Activated naive CD4-positive, alpha-beta T cell treated with anti-CD3 and anti-CD28 coated beads for 36 hours (primary cell): Measurements from ENCODE around the gene ACSL1. TPM values are rescaled to one million over a fixed set of nuclear protein-coding genes. Genes with fewer than 3 reads are reported as not detected.

Experiments used
- CTCF ChIA-PET: fragments of 350-600 bp; sonication (Branson Sonifier 250); formaldehyde crosslinking; loops from one replicate; lab custom pipeline; 2021; ENCODE audit warnings: antibody characterized with exemption; lab: Charles Lee
- DNase-seq: peaks from one replicate; pipeline ENCODE4 v3.0.0-alpha.2; 2020
- H3K27ac Mint-ChIP-seq: one replicate; pipeline ENCODE4 v1.8.0; 2021; ENCODE audit warnings: mild to moderate bottlenecking, mixed read lengths
- H3K27me3 Mint-ChIP-seq: one replicate; pipeline ENCODE4 v1.8.0; 2021; ENCODE audit warnings: low read depth, mixed read lengths
- H3K36me3 Mint-ChIP-seq: one replicate; pipeline ENCODE4 v1.8.0; 2021; ENCODE audit warnings: low read depth, mixed read lengths
- H3K4me1 Mint-ChIP-seq: one replicate; pipeline ENCODE4 v1.8.0; 2021; ENCODE audit warnings: low read depth, mixed read lengths
- H3K4me3 Mint-ChIP-seq: one replicate; pipeline ENCODE4 v1.8.0; 2021; ENCODE audit warnings: mild to moderate bottlenecking, moderate library complexity, mixed read lengths
- H3K9me3 Mint-ChIP-seq: one replicate; pipeline ENCODE4 v1.8.0; 2021; ENCODE audit warnings: mixed read lengths
- intact Hi-C: fragments of 100-400 bp; cut with micrococcal nuclease; formaldehyde crosslinking; loops from one replicate; pipeline ENCODE4 v1.15.1; 2023
- microRNA-seq: library from miRNA; unstranded; fragments of <30 nt; microRNA quantifications from one replicate; pipeline ENCODE4 v1.2.0, GENCODE V29; 2022; ENCODE audit warnings: borderline microRNAs expressed, borderline replicate concordance
- total RNA-seq, 2 experiments: library from RNA; stranded (reverse); gene quantifications; one replicate each; pipeline ENCODE4 v1.2.3, GENCODE V29; 2021

Gene ACSL1
- total RNA-seq, 2 experiments from 2014 or later: 29.8 to 31.9 TPM

GRCh38 chr4:184719407-184719806 lies 106.4 kb downstream of the ACSL1 start:
- Mint-ChIP-seq H3K4me1 (peaks cover 6% of the 10 kb centered on the region), H3K9me3 (peaks cover 12% of the 10 kb centered on the region), H3K4me3 (no peak overlapping the region), H3K27me3 (no peaks in the 10 kb centered on the region), H3K27ac (no peak overlapping the region), H3K36me3 (peaks cover 74% of the 10 kb centered on the region)
- intact Hi-C loops: no loop called here
- DNase-seq: no peak
- CTCF ChIA-PET: no interaction called here

DNA sequence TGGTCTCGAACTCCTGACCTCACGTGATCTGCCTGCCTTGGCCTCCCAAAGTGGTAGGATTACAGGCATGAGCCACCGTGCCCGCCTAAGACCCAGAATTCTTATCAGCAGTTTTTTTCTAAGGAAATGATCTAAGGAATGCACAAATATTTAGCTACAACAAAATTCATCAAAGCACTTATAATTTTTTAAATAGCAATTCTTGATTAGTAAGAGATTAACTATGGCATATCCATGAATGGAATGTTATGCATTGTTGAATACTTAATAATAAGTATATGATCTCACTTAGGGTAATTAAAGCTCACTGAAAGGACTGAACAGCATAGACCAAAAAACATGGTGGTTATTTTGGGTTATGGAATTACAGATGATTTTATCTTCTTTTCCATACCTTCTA lies 110.2 kb downstream of the ACSL1 start:
- Mint-ChIP-seq H3K27ac (no peak overlapping the region), H3K4me1 (no peaks in the 10 kb centered on the region), H3K9me3 (no peaks in the 10 kb centered on the region), H3K27me3 (no peaks in the 10 kb centered on the region), H3K4me3 (no peak overlapping the region), H3K36me3 (peaks cover 57% of the 10 kb centered on the region)
- CTCF ChIA-PET: interaction anchor here (0.6 to 1.2 kb wide), 2 partner anchors 20 to 407 kb away, joined by 3 to 5 read pairs; no protein-coding TSS in a partner anchor
- intact Hi-C loops: no loop called here
- DNase-seq: no peak

DNA sequence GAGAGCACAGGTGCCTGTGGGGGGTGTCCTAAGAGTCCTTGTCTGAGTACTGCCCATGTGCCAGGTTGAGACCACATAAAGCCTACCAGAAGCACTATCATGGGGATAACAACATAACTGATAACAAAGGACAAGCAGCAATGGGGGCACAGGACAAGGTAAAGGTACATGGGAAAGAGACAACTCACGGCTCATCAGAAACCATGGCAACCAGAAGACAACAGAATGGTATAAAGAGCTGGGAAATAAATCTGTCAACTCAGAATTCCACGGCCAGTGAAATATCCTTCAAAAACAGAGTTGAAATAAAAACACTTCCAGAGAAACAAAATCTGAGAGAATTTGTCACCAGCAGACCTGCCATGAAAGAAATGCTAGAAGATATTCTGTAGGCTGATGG lies 111.9 kb downstream of the ACSL1 start:
- no peaks in the 10 kb centered on the region for H3K4me1 Mint-ChIP-seq

DNA sequence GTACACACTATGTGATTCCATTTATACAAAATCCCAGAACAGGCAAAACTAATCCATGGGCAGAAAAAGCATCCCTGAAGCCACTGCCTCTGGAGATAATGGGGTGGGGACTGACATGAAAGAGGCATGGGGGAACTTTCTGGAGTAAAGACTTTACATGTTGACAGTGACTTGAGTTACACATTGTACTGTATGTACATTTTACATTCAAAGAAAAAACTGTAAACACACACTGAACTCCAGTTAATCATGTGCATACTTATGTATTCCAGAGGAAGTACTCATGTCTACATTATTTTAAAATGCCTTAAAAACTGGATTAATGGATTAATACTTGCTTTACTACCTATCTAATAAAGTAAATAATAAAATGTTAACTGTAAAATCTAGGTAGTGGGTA lies 113.4 kb downstream of the ACSL1 start:
- H3K27me3 Mint-ChIP-seq: no peaks in the 10 kb centered on the region
- H3K4me1 Mint-ChIP-seq: no peaks in the 10 kb centered on the region
- H3K36me3 Mint-ChIP-seq: peaks cover 49% of the 10 kb centered on the region
- no peak overlapping the region for H3K4me3 Mint-ChIP-seq
- DNase-seq: no peak
- no peak overlapping the region for H3K27ac Mint-ChIP-seq
- no peaks in the 10 kb centered on the region for H3K9me3 Mint-ChIP-seq
- CTCF ChIA-PET: no interaction called here
- intact Hi-C loops: no loop called here

More for the DNA sequence above, 111.9 kb downstream of the ACSL1 start:
- intact Hi-C loops: no loop called here
- Mint-ChIP-seq H3K36me3 (peaks cover 51% of the 10 kb centered on the region), H3K27ac (no peak overlapping the region), H3K9me3 (no peaks in the 10 kb centered on the region), H3K27me3 (no peaks in the 10 kb centered on the region), H3K4me3 (no peak overlapping the region)
- DNase-seq: no peak
- CTCF ChIA-PET: interaction anchor here (0.5 kb wide), 1 partner anchor 43 kb away, joined by 3 read pairs; no protein-coding TSS in a partner anchor

- peaks cover 9% of the 10 kb centered on the region for H3K4me1 Mint-ChIP-seq
- no peaks in the 10 kb centered on the region for H3K27me3 Mint-ChIP-seq
- H3K9me3 Mint-ChIP-seq: no peaks in the 10 kb centered on the region
- H3K36me3 Mint-ChIP-seq: peaks cover 57% of the 10 kb centered on the region
- CTCF ChIA-PET: interaction anchor here (0.8 to 1.3 kb wide), 2 partner anchors 15 to 443 kb away, joined by 3 to 4 read pairs; no protein-coding TSS in a partner anchor
- H3K4me3 Mint-ChIP-seq: no peak overlapping the region
- DNase-seq: no peak
- intact Hi-C loops: no loop called here
- peak overlapping the region; percentile 2 for H3K27ac Mint-ChIP-seq
Measured at GRCh38 chr4:184706453-184706852, 119.3 kb downstream of the ACSL1 start.

DNA sequence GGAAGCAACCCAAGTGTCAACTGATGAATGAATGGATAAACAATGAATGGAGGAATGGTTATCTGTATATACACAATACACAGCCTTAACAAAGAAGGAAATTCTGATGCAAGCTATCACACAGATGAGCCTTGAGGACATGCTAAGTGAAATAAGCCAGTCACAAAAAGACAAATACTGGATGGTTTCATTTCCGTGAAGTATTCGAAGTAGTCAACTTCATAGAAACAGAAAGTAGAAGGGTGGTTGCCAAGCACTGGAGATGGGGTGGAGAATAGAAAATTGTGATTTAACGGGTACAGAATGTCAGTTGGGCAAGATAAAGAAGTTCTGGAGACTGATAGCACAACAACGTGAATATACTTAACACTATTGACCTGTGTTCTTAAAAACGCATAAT lies 120.1 kb downstream of the ACSL1 start:
- Mint-ChIP-seq H3K36me3 (peaks cover 58% of the 10 kb centered on the region), H3K9me3 (no peaks in the 10 kb centered on the region), H3K4me3 (no peak overlapping the region), H3K27ac (peak overlapping the region; percentile 1), H3K27me3 (no peaks in the 10 kb centered on the region), H3K4me1 (peaks cover 9% of the 10 kb centered on the region)
- intact Hi-C loops: no loop called here
- DNase-seq: no peak
- CTCF ChIA-PET: interaction anchor here (0.8 to 1.3 kb wide), 2 partner anchors 16 to 442 kb away, joined by 3 to 4 read pairs; no protein-coding TSS in a partner anchor

Small RNA genes within 50 kb of the gene (microRNA-seq; reads per million reads assigned to microRNA genes)
- not detected for gene MIR3945

Other genes starting within 250 kb of the ACSL1 start
- 10 to 100 TPM; 27.5 to 27.9 TPM for gene CASP3, start 176.5 kb downstream of the ACSL1 start, total RNA-seq
- gene PRIMPOL, start 176.2 kb downstream of the ACSL1 start, total RNA-seq: 10 to 100 TPM; 17.9 to 18.1 TPM
- gene CENPU, start 91.9 kb downstream of the ACSL1 start, total RNA-seq: 10 to 100 TPM; 78.7 to 91.5 TPM
- not detected for gene HELT, start 192.5 kb upstream of the ACSL1 start, total RNA-seq